Tibial artery (tissue), 4 donors: Measurements from ENCODE around the gene PSMD9.
"Not testable (repeated sequence)": the region's sequence is repeated elsewhere in the genome, so short reads cannot be mapped to it uniquely, and the experiment has no call there.

Experiments used
- DNase-seq, 2 donors: peaks; one replicate each; pipeline ENCODE4 v3.0.0-alpha.2; 2019
- H3K27ac ChIP-seq, 2 donors: fragments of 200-600 bp; sonication (generic) in 1 of 2; 1 replicate in 1 of 2; 2 replicates in 1 of 2; pipeline ENCODE4 v1.5.1; 2018 to 2019; ENCODE audit warnings: mild to moderate bottlenecking in 1 of 2
- H3K27me3 ChIP-seq, 2 donors: fragments of 200-600 bp; sonication (generic) in 1 of 2; one replicate each; pipeline versions ENCODE4 v1.5.1 to v1.6.0; 2016 to 2019
- H3K36me3 ChIP-seq, 3 donors: fragments of 200-600 bp; sonication (generic) in 2 of 3; one replicate each; pipeline ENCODE4 v1.5.1; 2016 to 2019; ENCODE audit warnings: mild to moderate bottlenecking in 2 of 3
- H3K4me1 ChIP-seq, 4 donors: fragments of 200-600 bp; sonication (generic) in 2 of 4; 1 replicate in 3 of 4; 2 replicates in 1 of 4; pipeline ENCODE4 v1.5.1; 2016 to 2019
- H3K4me3 ChIP-seq, 2 donors: fragments of 200-600 bp; sonication (generic) in 1 of 2; 1 replicate in 1 of 2; 2 replicates in 1 of 2; pipeline ENCODE4 v1.5.1; 2018 to 2019; ENCODE audit warnings: mild to moderate bottlenecking in 2 of 2
- H3K9me3 ChIP-seq, 3 donors: fragments of 200-600 bp; sonication (generic) in 1 of 3; one replicate each; pipeline ENCODE4 v1.5.1; 2016 to 2019
- CTCF ChIP-seq, 2 experiments: fragments of 200-600 bp in 1 of 2; fragments of 450-650 bp in 1 of 2; IDR thresholded peaks; one replicate each; pipeline ENCODE4 v1.5.1; 2017 to 2019; ENCODE audit warnings: antibody characterized with exemption in 2 of 2, mild to moderate bottlenecking in 1 of 2, moderate library complexity in 1 of 2
- intact Hi-C: fragments of 100-400 bp; cut with DNase I; formaldehyde crosslinking; loops from one replicate; pipeline ENCODE4 v1.15.0; 2023; ENCODE audit warnings: low total_unique reads

PSMD9 gene

GRCh38 chr12:121858662-121859572 lies 29.7 kb upstream of the PSMD9 start, which contains the start of gene HPD:
Gene HPD (minus strand): TSS chr12:121858859. CDS start chr12:121858823, 36 bp downstream.
- no peak for TF ChIP-seq CTCF (IDR thresholded peaks at IDR 0.05)
- Histone ChIP-seq H3K27me3 (no peaks in the 10 kb centered on the region), H3K27ac (peak within 1 kb of the TSS; percentile 91 to 95), H3K4me1 (peaks cover 3 to 55% (median 36%) of the 10 kb centered on the region in 4 donors), H3K36me3 (no peaks in the 10 kb centered on the region), H3K9me3 (no peaks in the 10 kb centered on the region), H3K4me3 (peak within 1 kb of the TSS in 1 of 2 donors; percentile 32)
- intact Hi-C loops = no loop called here
- peak; percentile 83 to 95 for DNase-seq

GRCh38 chr12:121860257-121860656 lies 28.3 kb upstream of the PSMD9 start:
- TF ChIP-seq CTCF (IDR thresholded peaks at IDR 0.05) = no peak
- no peaks in the 10 kb centered on the region for H3K27me3 ChIP-seq
- no peak for DNase-seq
- H3K27ac ChIP-seq = peak overlapping the region; percentile 91 to 95
- no peaks in the 10 kb centered on the region for H3K9me3 ChIP-seq
- no peaks in the 10 kb centered on the region for H3K36me3 ChIP-seq
- H3K4me3 ChIP-seq = no peak overlapping the region
- intact Hi-C loops = no loop called here
- H3K4me1 ChIP-seq = peaks cover 3 to 55% (median 36%) of the 10 kb centered on the region in 4 donors

- H3K27me3 ChIP-seq, H3K9me3 ChIP-seq, H3K36me3 ChIP-seq, intact Hi-C loops, H3K4me3 ChIP-seq, DNase-seq: not testable (repeated sequence)
- Histone ChIP-seq H3K27ac (peak overlapping the region; percentile 91 to 95), H3K4me1 (peaks cover 3 to 55% (median 36%) of the 10 kb centered on the region in 4 donors)
These were observed 27.9 kb upstream of the PSMD9 start for GRCh38 chr12:121860699-121861098.

GRCh38 chr12:121861636-121862254 lies 26.8 kb upstream of the PSMD9 start:
- intact Hi-C loops = no loop called here
- no peaks in the 10 kb centered on the region for H3K27me3 ChIP-seq
- peaks cover 3 to 55% (median 36%) of the 10 kb centered on the region in 4 donors for H3K4me1 ChIP-seq
- H3K4me3 ChIP-seq = no peak overlapping the region
- DNase-seq = no peak
- no peaks in the 10 kb centered on the region for H3K9me3 ChIP-seq
- no peaks in the 10 kb centered on the region for H3K36me3 ChIP-seq
- H3K27ac ChIP-seq = peak overlapping the region; percentile 55 to 95
- no peak for TF ChIP-seq CTCF (IDR thresholded peaks at IDR 0.05)

GRCh38 chr12:121866331-121866730 lies 22.3 kb upstream of the PSMD9 start:
- TF ChIP-seq CTCF (IDR thresholded peaks at IDR 0.05) = no peak
- intact Hi-C loops = no loop called here

GRCh38 chr12:121869229-121869628 lies 19.4 kb upstream of the PSMD9 start:
- H3K4me1 ChIP-seq, H3K36me3 ChIP-seq, H3K9me3 ChIP-seq, H3K27me3 ChIP-seq, H3K27ac ChIP-seq, H3K4me3 ChIP-seq, intact Hi-C loops, DNase-seq: not testable (repeated sequence)

More at GRCh38 chr12:121866331-121866730, 22.3 kb upstream of the PSMD9 start:
- Histone ChIP-seq H3K4me3 (no peak overlapping the region), H3K9me3 (no peaks in the 10 kb centered on the region), H3K27me3 (no peaks in the 10 kb centered on the region), H3K27ac (no peak overlapping the region), H3K4me1 (peaks cover 0 to 11% (median 8%) of the 10 kb centered on the region in 4 donors), H3K36me3 (no peaks in the 10 kb centered on the region)
- DNase-seq = no peak
